ENCODE data around the gene ANKRD40. TPM values are rescaled to one million over a fixed set of nuclear protein-coding genes. Genes with fewer than 3 reads are reported as not detected.

Gene ANKRD40
- total and polyA plus RNA-seq, 10 of the 15 experiments (the other 5 are each of a cell fraction or from before 2014, with no cell fraction given): 5.9 to 21.7 (median 14.8) TPM

GRCh38 chr17:50715471-50715870, 7.8 kb upstream of the ANKRD40 start:
- TF ChIP-seq FOS (IDR thresholded peaks at IDR 0.05; ENCODE audit: borderline replicate concordance, extremely low read depth, insufficient read length) (no peak), BACH1 (IDR thresholded peaks at IDR 0.05; ENCODE audit: borderline replicate concordance) (no peak)
- TF ChIP-seq, protein P1, sequence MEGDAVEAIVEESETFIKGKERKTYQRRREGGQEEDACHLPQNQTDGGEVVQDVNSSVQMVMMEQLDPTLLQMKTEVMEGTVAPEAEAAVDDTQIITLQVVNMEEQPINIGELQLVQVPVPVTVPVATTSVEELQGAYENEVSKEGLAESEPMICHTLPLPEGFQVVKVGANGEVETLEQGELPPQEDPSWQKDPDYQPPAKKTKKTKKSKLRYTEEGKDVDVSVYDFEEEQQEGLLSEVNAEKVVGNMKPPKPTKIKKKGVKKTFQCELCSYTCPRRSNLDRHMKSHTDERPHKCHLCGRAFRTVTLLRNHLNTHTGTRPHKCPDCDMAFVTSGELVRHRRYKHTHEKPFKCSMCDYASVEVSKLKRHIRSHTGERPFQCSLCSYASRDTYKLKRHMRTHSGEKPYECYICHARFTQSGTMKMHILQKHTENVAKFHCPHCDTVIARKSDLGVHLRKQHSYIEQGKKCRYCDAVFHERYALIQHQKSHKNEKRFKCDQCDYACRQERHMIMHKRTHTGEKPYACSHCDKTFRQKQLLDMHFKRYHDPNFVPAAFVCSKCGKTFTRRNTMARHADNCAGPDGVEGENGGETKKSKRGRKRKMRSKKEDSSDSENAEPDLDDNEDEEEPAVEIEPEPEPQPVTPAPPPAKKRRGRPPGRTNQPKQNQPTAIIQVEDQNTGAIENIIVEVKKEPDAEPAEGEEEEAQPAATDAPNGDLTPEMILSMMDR (IDR thresholded peaks at IDR 0.05 in 2 of 3, conservative IDR thresholded peaks at IDR 0.05 in 1 of 3; ENCODE audit: control insufficient read depth in 2 of 3, extremely low read depth in 1 of 3, insufficient read depth in 1 of 3, low read depth in 3 of 3, low read length in 3 of 3): no peak
- ChIA-PET POLR2A (no interaction called here), RAD21 (ENCODE audit: unreplicated experiment) (no interaction called here), CTCF (no interaction called here), SMC1A (ENCODE audit: uncharacterized antibody, unreplicated experiment) (no interaction called here)
- Histone ChIP-seq H3K9ac (ENCODE audit: control insufficient read depth, insufficient read depth, low read length) (no peak overlapping the region), H2AFZ (ENCODE audit: control insufficient read depth, low read depth, low read length) (no peak overlapping the region), H4K20me1 (ENCODE audit: control insufficient read depth, insufficient read depth) (no peaks in the 10 kb centered on the region), H3K27me3 (replicated peaks in 1 of 2; ENCODE audit: control insufficient read depth in 2 of 2, insufficient read depth in 2 of 2, low read length in 1 of 2) (no peaks in the 10 kb centered on the region), H3K4me3 (no peak overlapping the region), H3K4me1 (ENCODE audit: control insufficient read depth, insufficient read depth, low read length) (no peaks in the 10 kb centered on the region), H3K9me3 (replicated peaks; ENCODE audit: control insufficient read depth, insufficient read depth, low read length) (no peaks in the 10 kb centered on the region), H3K27ac (ENCODE audit: control insufficient read depth, insufficient read depth) (no peak overlapping the region), H3K36me3 (ENCODE audit: control insufficient read depth in 2 of 2, insufficient read depth in 2 of 2, low read length in 1 of 2) (no peaks in the 10 kb centered on the region), H3K79me2 (ENCODE audit: control insufficient read depth, insufficient read depth, low read length) (peaks cover 15% of the 10 kb centered on the region), H3K4me2 (ENCODE audit: control insufficient read depth, insufficient read depth) (no peak overlapping the region)
- BruUV-seq (replicated peaks): no TSS peak
- 58% methylated on average over 3 of the region's 3 CpGs for WGBS (ENCODE audit: insufficient coverage, insufficient replicate concordance, low lambda C conversion rate, missing lambda C conversion rate)
- no peak for ATAC-seq
- no peak for FAIRE-seq
- no peak for DNase-seq (ENCODE audit: low read depth, low spot score)
- intact Hi-C loops (cut with micrococcal nuclease; ENCODE audit: unreplicated experiment): no loop called here
- in situ Hi-C loops (cut with MboI): no loop called here

DNA sequence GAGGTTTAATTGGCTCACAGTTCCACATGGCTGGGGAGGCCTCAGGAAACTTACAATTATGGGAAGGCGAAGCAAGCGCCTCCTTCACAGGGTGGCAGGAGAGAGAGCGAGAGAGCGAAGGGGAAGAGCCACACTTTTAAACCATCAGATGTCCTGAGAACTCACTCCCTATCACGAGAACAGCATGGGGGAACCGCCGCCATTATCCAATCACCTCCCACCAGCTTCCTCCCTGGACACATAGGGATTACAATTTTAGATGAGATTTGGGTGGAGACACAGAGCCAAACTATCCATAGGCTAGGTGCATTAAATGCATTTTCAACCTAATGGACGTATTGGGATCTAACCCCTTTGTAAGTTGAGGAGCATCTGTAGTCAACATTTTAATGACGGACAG, 4.9 kb upstream of the ANKRD40 start:
- Histone ChIP-seq H3K4me2 (ENCODE audit: control insufficient read depth, insufficient read depth) (no peak overlapping the region), H3K9ac (ENCODE audit: control insufficient read depth, insufficient read depth, low read length) (no peak overlapping the region), H3K27me3 (replicated peaks in 1 of 2; ENCODE audit: control insufficient read depth in 2 of 2, insufficient read depth in 2 of 2, low read length in 1 of 2) (no peaks in the 10 kb centered on the region), H2AFZ (ENCODE audit: control insufficient read depth, low read depth, low read length) (no peak overlapping the region), H3K4me1 (ENCODE audit: control insufficient read depth, insufficient read depth, low read length) (peaks cover 9% of the 10 kb centered on the region), H3K79me2 (ENCODE audit: control insufficient read depth, insufficient read depth, low read length) (peaks cover 13% of the 10 kb centered on the region), H3K27ac (ENCODE audit: control insufficient read depth, insufficient read depth) (no peak overlapping the region), H3K9me3 (replicated peaks; ENCODE audit: control insufficient read depth, insufficient read depth, low read length) (no peaks in the 10 kb centered on the region), H3K36me3 (ENCODE audit: control insufficient read depth in 2 of 2, insufficient read depth in 2 of 2, low read length in 1 of 2) (no peaks in the 10 kb centered on the region), H4K20me1 (ENCODE audit: control insufficient read depth, insufficient read depth) (no peaks in the 10 kb centered on the region), H3K4me3 (no peak overlapping the region)
- no peak for DNase-seq (ENCODE audit: low read depth, low spot score)
- no peak for ATAC-seq
- CTCF ChIA-PET: no interaction called here
- RAD21 ChIA-PET (ENCODE audit: unreplicated experiment): no interaction called here
- intact Hi-C loops (cut with micrococcal nuclease; ENCODE audit: unreplicated experiment) (no loop called here), in situ Hi-C loops (cut with MboI) (no loop called here)
- POLR2A ChIA-PET: interaction anchor here (0.6 kb wide), 1 partner anchor 7 kb away, joined by 3 read pairs; no protein-coding TSS in a partner anchor
- FAIRE-seq: no peak
- 85% methylated on average over 9 of the region's 9 CpGs for WGBS (ENCODE audit: insufficient coverage, insufficient replicate concordance, low lambda C conversion rate, missing lambda C conversion rate)
- BruUV-seq (replicated peaks): no TSS peak
- SMC1A ChIA-PET (ENCODE audit: uncharacterized antibody, unreplicated experiment): interaction anchor here (0.6 kb wide), 1 partner anchor 450 kb away, joined by 3 read pairs; no protein-coding TSS in a partner anchor
- no peak for TF ChIP-seq SUZ12 (IDR thresholded peaks at IDR 0.05; ENCODE audit: unreplicated experiment)
- TF ChIP-seq CEBPZ (IDR thresholded peaks at IDR 0.05; ENCODE audit: low read depth, low read length): no peak
- no peak for TF ChIP-seq MYC (IDR thresholded peaks at IDR 0.05; ENCODE audit: insufficient read depth, insufficient read length, insufficient replicate concordance, low read length, severe bottlenecking)
- TF ChIP-seq NKRF (conservative IDR thresholded peaks at IDR 0.05): no peak
